SJCRH30 (cell line): Measurements from ENCODE around the gene DDX19B. TPM values are rescaled to one million over a fixed set of nuclear protein-coding genes. Genes with fewer than 3 reads are reported as not detected.
"Not testable (repeated sequence)": the region's sequence is repeated elsewhere in the genome, so short reads cannot be mapped to it uniquely, and the experiment has no call there.

ENCODE experiments used
- DNase-seq, 2 experiments: peaks; one replicate each; pipeline ENCODE4 v3.0.0-alpha.2; 2015 to 2020
- H3K27ac ChIP-seq: fragments of 250-450 bp; sonication (Bioruptor Pico); 2 replicates; pipeline ENCODE4 v1.5.1; 2020; ENCODE audit warnings: mild to moderate bottlenecking, moderate library complexity
- H3K27me3 ChIP-seq: fragments of 250-450 bp; sonication (Bioruptor Pico); 2 replicates; pipeline ENCODE4 v1.5.1; 2020; ENCODE audit warnings: mild to moderate bottlenecking, moderate library complexity
- H3K36me3 ChIP-seq: fragments of 250-450 bp; sonication (Bioruptor Pico); 2 replicates; pipeline ENCODE4 v1.5.1; 2020; ENCODE audit warnings: mild to moderate bottlenecking, moderate library complexity
- H3K4me1 ChIP-seq: fragments of 250-450 bp; sonication (Bioruptor Pico); 2 replicates; pipeline ENCODE4 v1.5.1; 2020; ENCODE audit warnings: mild to moderate bottlenecking, moderate library complexity
- H3K4me3 ChIP-seq: fragments of 250-450 bp; sonication (Bioruptor Pico); 2 replicates; pipeline ENCODE4 v1.5.1; 2020; ENCODE audit warnings: mild to moderate bottlenecking, moderate library complexity
- H3K9me3 ChIP-seq: fragments of 250-450 bp; sonication (Bioruptor Pico); replicated peaks from 2 replicates; pipeline ENCODE4 v1.5.1; 2020; ENCODE audit warnings: mild to moderate bottlenecking, moderate library complexity
- total RNA-seq: library from RNA; depleted of rRNA; stranded (reverse); fragments of >200 nt; shearing (Covaris generic); gene quantifications from 2 replicates; pipeline ENCODE4 v1.2.3, GENCODE V29; 2014

Gene DDX19B
- total RNA-seq, 1 experiment from 2014 or later: 23.9 TPM

DNA sequence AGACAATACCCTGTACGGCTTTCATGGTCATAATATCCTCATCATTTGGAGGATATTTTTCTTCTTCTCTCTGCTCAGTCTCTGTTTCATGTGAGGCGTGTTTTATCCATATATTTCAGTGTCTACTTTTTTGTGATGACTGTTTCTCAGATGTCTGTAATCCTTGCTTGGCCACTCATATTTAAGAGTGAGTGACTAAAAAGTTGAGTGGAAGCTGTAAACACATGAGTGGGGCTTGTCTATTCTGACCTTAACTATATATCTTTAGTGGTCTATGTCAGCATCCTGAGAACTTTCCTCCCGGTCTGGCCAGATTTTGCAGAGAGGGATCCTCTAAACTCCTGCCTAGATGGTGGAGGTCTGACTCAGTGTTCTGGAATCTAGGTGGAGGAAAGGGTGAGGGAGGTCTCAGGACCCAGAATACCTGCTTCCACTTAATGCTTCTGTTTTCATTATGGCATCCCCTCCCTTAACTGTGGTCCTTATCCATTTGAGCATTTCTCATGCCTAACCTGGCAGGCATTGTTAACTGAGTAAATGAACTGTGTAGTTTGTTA is 6.0 kb downstream of the DDX19B start:
- H3K27ac ChIP-seq: no peak overlapping the region
- no peak for DNase-seq
- H3K27me3 ChIP-seq: no peaks in the 10 kb centered on the region
- no peak overlapping the region for H3K4me3 ChIP-seq
- no peaks in the 10 kb centered on the region for H3K4me1 ChIP-seq
- H3K36me3 ChIP-seq: no peaks in the 10 kb centered on the region; the same call in 1 of the 2 replicates
- no peaks in the 10 kb centered on the region for H3K9me3 ChIP-seq

DNA sequence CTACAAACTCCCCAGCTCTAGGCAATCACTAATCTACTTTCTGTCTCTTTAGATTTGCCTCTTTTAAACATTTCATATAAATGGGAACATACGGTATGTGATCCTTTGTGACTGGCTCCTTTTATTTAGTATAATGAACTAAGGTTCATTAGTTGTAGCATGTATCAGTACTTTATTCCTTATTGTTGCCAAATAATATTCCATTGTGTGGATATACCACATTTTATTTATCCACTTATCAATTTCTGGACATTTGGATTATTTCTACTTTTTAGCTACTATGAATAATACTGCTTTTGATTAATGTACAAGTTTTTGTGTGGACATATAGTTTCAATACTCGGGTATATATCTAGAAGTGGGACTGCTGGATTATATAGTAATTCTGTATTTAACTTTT is 7.9 kb downstream of the DDX19B start:
- Histone ChIP-seq H3K27ac (no peak overlapping the region), H3K4me1 (no peaks in the 10 kb centered on the region), H3K36me3 (no peaks in the 10 kb centered on the region), H3K9me3 (no peaks in the 10 kb centered on the region), H3K4me3 (no peak overlapping the region), H3K27me3 (no peaks in the 10 kb centered on the region)
- no peak for DNase-seq

- not testable (repeated sequence) for H3K36me3 ChIP-seq, DNase-seq, H3K9me3 ChIP-seq, H3K27ac ChIP-seq, H3K4me1 ChIP-seq, H3K27me3 ChIP-seq, H3K4me3 ChIP-seq
Observed at GRCh38 chr16:70307726-70308125, 8.7 kb downstream of the DDX19B start.

GRCh38 chr16:70320121-70320520 is 21.1 kb downstream of the DDX19B start:
- Histone ChIP-seq H3K27me3 (no peaks in the 10 kb centered on the region), H3K36me3 (no peaks in the 10 kb centered on the region; the same call in 1 of the 2 replicates)

DNA sequence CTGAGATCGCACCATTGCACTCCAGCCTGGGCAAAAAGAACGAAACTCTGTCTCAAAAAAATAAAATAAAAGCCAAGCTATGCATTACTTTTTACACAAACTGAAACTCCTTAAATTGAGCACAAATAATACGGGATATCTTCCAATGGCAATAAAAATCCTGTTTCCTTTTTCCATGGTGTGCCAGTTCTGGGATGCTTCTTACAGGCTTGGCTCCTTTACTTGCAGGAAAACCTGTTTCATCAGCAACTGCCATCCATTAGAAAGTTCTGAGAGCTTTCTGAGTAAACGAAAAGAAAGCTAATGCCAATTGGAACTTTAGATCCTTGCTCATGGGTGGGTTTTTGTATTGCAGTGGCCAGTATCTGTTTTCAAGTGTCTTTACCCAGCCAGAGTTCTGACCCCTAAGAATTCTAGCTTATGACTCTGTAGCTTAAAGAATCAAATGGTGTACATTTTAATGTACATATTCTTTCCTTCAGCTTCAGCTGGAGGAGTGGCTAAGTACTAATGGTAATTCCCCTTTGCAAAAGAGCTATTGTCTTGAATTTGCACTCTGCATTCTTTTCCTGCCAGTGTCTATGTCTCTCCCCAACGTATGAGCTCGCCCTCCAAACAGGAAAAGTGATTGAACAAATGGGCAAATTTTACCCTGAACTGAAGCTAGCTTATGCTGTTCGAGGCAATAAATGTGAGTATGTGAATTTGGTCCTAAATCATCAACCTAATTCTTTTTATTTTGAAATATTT is 26.2 kb downstream of the DDX19B start:
- H3K4me3 ChIP-seq: no peak overlapping the region
- H3K36me3 ChIP-seq: no peaks in the 10 kb centered on the region; the same call in none of the 2 replicates
- no peaks in the 10 kb centered on the region for H3K27me3 ChIP-seq
- H3K4me1 ChIP-seq: no peaks in the 10 kb centered on the region
- DNase-seq: no peak
- no peaks in the 10 kb centered on the region for H3K9me3 ChIP-seq
- H3K27ac ChIP-seq: no peak overlapping the region

More at GRCh38 chr16:70320121-70320520, 21.1 kb downstream of the DDX19B start:
- no peaks in the 10 kb centered on the region for H3K4me1 ChIP-seq
- H3K9me3 ChIP-seq: no peaks in the 10 kb centered on the region
- no peak overlapping the region for H3K4me3 ChIP-seq
- H3K27ac ChIP-seq: no peak overlapping the region
- DNase-seq: no peak

DNA sequence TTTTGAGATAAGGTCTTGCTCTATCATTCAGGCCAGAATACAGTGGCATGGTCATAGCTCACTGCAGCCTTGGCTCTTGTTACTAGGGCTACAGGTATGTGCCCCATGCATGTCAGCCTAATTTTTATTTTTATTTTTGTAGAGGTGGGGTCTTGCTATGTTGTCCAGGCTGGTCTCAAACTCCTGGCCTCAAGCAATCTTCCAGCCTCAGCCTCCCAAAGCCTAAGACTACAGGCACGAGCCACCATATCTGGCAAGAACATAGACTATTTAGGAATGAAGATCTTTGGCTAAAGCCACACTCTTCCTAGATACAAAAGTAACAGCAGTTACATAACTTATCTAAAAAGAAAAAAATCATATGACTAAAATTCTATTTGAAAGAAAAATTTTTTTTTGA is 32.1 kb downstream of the DDX19B start:
- Histone ChIP-seq H3K36me3 (no peaks in the 10 kb centered on the region; the same call in 1 of the 2 replicates), H3K27me3 (no peaks in the 10 kb centered on the region), H3K4me3 (no peak overlapping the region), H3K4me1 (no peaks in the 10 kb centered on the region), H3K27ac (no peak overlapping the region), H3K9me3 (no peaks in the 10 kb centered on the region)
- DNase-seq: no peak

DNA sequence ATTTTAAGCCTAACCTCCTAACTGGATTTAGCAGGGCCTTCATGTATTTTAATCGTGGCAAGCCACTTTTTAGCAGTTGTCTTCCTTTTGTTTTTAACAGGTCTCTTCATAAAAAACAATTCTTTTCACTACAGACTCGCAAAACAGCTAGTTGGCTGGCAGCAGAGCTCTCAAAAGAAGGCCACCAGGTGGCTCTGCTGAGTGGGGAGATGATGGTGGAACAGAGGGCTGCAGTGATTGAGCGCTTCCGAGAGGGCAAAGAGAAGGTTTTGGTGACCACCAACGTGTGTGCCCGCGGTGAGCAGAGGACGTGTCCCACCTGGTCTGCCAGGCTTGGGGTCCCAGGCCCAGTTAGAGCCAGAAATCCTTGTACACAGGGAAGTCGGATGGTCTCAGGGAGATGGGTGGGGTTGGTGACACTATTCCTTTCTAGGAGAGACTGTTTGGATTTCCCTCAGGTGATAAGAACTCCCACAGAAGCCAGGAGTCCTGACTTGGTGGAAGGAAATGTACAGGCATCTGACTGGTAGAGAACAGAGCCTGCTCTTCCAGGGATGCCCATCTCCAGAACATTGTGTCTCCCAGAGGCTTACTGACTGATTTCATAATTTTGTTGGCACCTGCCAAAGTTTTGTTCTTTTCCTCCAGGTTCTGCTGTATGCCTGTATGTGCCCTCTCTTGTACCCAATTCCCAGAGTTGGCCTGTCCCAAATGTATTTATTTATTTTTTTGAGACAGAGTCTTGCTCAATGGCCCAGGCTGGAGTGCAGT is 32.8 kb downstream of the DDX19B start:
- Histone ChIP-seq H3K36me3 (no peaks in the 10 kb centered on the region), H3K27ac (no peak overlapping the region), H3K4me3 (no peak overlapping the region), H3K27me3 (no peaks in the 10 kb centered on the region), H3K9me3 (no peaks in the 10 kb centered on the region), H3K4me1 (no peaks in the 10 kb centered on the region)
- DNase-seq: peak in 1 of 2 experiments; percentile 7

DNA sequence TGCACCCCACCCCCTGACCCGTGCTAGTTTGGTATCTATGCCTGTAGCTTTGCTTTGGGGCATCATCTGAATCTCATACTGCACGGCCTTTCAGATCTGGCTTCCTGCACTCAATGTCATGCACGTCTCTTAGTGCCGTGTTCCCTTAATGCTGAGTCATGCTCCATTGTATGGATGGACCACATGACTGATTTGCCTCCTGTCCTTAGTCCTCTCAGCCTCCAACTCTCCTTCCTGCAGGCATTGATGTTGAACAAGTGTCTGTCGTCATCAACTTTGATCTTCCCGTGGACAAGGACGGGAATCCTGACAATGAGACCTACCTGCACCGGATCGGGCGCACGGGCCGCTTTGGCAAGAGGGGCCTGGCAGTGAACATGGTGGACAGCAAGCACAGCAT is 33.7 kb downstream of the DDX19B start:
- not testable (repeated sequence) for H3K4me1 ChIP-seq, H3K4me3 ChIP-seq, H3K27me3 ChIP-seq, DNase-seq, H3K27ac ChIP-seq, H3K36me3 ChIP-seq, H3K9me3 ChIP-seq

- Histone ChIP-seq H3K36me3 (no peaks in the 10 kb centered on the region), H3K9me3 (no peaks in the 10 kb centered on the region), H3K27ac (no peak overlapping the region), H3K27me3 (no peaks in the 10 kb centered on the region), H3K4me1 (no peaks in the 10 kb centered on the region), H3K4me3 (no peak overlapping the region)
- no peak for DNase-seq
Observed at GRCh38 chr16:70337814-70338213, 38.8 kb downstream of the DDX19B start.

DNA sequence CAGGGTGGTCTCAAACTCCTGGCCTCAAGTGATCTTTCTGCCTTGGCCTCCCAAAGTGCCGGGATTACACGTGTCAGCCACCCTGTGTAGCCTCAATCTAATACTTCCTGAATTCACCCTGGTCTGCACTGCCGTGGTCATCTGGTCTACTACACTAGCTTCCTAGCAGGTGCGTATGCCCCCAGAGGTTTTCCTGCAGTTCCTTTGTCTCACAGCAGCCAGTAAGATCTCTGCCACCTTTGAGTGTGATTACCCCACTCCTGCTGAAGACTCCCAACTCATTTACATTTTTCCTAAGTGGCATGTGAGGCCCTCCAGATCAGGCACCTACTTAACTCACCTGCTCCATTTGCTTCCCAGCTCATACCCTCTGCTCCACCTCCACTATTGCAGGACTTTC is 42.6 kb downstream of the DDX19B start:
- Histone ChIP-seq H3K4me1 (no peaks in the 10 kb centered on the region), H3K36me3 (no peaks in the 10 kb centered on the region), H3K9me3 (no peaks in the 10 kb centered on the region), H3K27ac (no peak overlapping the region), H3K4me3 (no peak overlapping the region), H3K27me3 (no peaks in the 10 kb centered on the region)
- no peak for DNase-seq

- H3K4me1 ChIP-seq: no peaks in the 10 kb centered on the region
- no peak for DNase-seq
- H3K9me3 ChIP-seq: no peaks in the 10 kb centered on the region
- H3K27ac ChIP-seq: no peak overlapping the region
- no peak overlapping the region for H3K4me3 ChIP-seq
- H3K27me3 ChIP-seq: no peaks in the 10 kb centered on the region
- no peaks in the 10 kb centered on the region for H3K36me3 ChIP-seq
Observed at GRCh38 chr16:70342016-70342415, 43.0 kb downstream of the DDX19B start.

DNA sequence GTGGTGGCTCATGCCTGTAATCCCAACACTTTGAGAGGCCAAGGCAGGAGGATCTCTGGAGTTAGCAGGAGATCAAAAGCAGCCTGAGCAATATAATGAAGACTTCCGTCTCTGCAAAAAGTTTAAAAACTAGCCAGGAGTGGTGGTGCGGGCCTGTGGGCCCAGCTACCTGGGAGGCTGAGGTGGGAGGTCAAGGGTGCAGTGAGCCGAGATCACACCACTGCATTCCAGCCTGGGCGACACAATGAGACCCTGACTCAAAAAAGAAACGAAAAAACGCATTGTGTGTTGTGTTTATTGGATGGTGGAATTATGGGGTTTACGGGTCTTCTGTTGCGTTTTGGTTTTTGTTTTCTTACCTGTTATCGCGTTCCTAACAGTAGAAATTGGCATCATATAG is 46.9 kb downstream of the DDX19B start:
- H3K36me3 ChIP-seq: no peaks in the 10 kb centered on the region
- no peaks in the 10 kb centered on the region for H3K4me1 ChIP-seq
- H3K27ac ChIP-seq: peak overlapping the region; percentile 61
- peak overlapping the region; percentile 73 for H3K4me3 ChIP-seq
- H3K27me3 ChIP-seq: no peaks in the 10 kb centered on the region
- no peak for DNase-seq
- no peaks in the 10 kb centered on the region for H3K9me3 ChIP-seq

DNA sequence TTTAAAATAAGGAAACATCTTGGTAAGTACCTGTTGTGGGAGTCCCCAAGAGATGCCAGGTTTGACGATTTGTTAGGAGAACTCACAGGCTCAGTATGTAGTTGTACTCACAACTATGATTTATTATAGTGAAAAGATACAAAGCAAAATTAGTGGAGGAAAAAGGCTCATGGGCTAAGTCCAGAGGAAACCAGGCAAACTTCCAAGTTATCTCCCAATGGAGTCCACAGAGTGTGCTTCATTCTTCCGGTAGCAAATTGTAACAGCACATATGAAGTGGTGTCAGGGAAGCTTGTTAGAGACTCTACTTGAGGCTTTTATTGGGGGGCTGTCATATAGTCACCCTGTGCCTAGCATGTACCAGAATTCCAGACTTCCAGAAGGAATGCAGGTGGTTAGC is 50.0 kb downstream of the DDX19B start:
- Histone ChIP-seq H3K9me3 (no peaks in the 10 kb centered on the region), H3K4me3 (no peak overlapping the region), H3K4me1 (no peaks in the 10 kb centered on the region), H3K27me3 (no peaks in the 10 kb centered on the region), H3K27ac (no peak overlapping the region), H3K36me3 (peaks cover 3% of the 10 kb centered on the region; the same call in 1 of the 2 replicates)
- DNase-seq: no peak

- Histone ChIP-seq H3K36me3 (peaks cover 3% of the 10 kb centered on the region; the same call in 1 of the 2 replicates), H3K4me3 (no peak overlapping the region), H3K4me1 (no peaks in the 10 kb centered on the region), H3K27ac (no peak overlapping the region), H3K9me3 (no peaks in the 10 kb centered on the region), H3K27me3 (no peaks in the 10 kb centered on the region)
- no peak for DNase-seq
Observed at GRCh38 chr16:70349783-70350182, 50.8 kb downstream of the DDX19B start.

DNA sequence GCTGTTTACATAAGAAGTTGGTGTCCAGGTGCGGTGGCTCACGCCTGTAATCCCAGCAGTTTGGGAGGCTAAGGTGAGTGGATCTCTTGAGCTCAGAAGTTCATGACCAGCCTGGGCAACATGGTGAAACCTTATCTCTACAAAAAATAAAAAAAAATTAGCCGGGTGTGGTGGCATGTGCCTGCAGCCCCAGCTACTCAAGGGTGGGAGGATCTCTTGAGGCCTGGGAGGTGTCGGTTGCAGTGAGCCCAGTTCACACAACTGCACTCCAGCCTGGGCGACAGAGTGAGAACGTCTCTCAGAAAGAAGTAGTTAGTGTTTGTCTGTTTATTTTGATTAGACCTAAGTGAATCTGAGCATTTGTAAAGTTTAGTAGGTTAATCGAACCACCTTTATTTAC is 60.6 kb downstream of the DDX19B start:
- no peak overlapping the region for H3K4me3 ChIP-seq
- H3K27me3 ChIP-seq: no peaks in the 10 kb centered on the region
- peaks cover 26% of the 10 kb centered on the region for H3K36me3 ChIP-seq
- H3K27ac ChIP-seq: no peak overlapping the region
- H3K9me3 ChIP-seq: no peaks in the 10 kb centered on the region
- DNase-seq: no peak
- no peaks in the 10 kb centered on the region for H3K4me1 ChIP-seq
